BE2C (cell line): Measurements from ENCODE around the gene FBXO15.

ENCODE experiments used
- DNase-seq: peaks from one replicate; pipeline ENCODE4 v3.0.0-alpha.2; 2020
- H3K27me3 ChIP-seq: fragments of 250-450 bp; sonication (Bioruptor Pico); 2 replicates; pipeline ENCODE4 v1.5.1; 2020; ENCODE audit warnings: mild to moderate bottlenecking
- H3K36me3 ChIP-seq: fragments of 250-450 bp; sonication (Bioruptor Pico); 2 replicates; pipeline ENCODE4 v1.5.1; 2020; ENCODE audit warnings: mild to moderate bottlenecking
- H3K4me1 ChIP-seq: fragments of 250-450 bp; sonication (Bioruptor Pico); 2 replicates; pipeline ENCODE4 v1.5.1; 2020
- H3K4me3 ChIP-seq: 2 replicates; pipeline ENCODE4 v1.5.1; 2011; ENCODE audit warnings: low read depth, low read length
- H3K9me3 ChIP-seq: fragments of 250-450 bp; sonication (Bioruptor Pico); 2 replicates; pipeline ENCODE4 v1.5.1; 2020
- TF ChIP-seq, protein P1 (sequence below): IDR thresholded peaks from 2 replicates; pipeline ENCODE4 v1.5.1; 2012; ENCODE audit warnings: mild to moderate bottlenecking, low read depth, low read length

FBXO15 gene

DNA sequence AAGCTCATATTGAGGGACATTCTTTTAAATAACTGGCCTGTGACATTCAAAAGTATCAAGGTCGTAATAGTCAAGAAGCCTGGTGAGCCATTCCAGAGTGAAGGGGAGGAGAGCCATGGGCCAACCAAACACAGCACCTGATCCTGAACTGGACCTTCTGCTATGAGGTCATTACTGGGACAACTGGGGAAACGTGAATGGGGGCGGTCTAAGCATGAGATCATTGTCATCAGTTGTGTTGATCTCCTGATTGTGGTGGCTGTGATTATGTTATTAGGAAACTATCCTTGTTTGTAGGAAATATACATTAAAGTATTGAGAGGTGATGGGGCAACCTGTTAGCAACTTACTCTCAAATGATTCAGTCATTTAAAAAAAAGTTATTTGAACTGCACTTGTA, 79.3 kb downstream of the FBXO15 start:
- H3K27me3 ChIP-seq, result no peaks in the 10 kb centered on the region; the same call in 1 of the 2 replicates
- no peaks in the 10 kb centered on the region for H3K4me1 ChIP-seq
- no peak overlapping the region for H3K4me3 ChIP-seq
- H3K36me3 ChIP-seq, result no peaks in the 10 kb centered on the region
- TF ChIP-seq, protein P1, sequence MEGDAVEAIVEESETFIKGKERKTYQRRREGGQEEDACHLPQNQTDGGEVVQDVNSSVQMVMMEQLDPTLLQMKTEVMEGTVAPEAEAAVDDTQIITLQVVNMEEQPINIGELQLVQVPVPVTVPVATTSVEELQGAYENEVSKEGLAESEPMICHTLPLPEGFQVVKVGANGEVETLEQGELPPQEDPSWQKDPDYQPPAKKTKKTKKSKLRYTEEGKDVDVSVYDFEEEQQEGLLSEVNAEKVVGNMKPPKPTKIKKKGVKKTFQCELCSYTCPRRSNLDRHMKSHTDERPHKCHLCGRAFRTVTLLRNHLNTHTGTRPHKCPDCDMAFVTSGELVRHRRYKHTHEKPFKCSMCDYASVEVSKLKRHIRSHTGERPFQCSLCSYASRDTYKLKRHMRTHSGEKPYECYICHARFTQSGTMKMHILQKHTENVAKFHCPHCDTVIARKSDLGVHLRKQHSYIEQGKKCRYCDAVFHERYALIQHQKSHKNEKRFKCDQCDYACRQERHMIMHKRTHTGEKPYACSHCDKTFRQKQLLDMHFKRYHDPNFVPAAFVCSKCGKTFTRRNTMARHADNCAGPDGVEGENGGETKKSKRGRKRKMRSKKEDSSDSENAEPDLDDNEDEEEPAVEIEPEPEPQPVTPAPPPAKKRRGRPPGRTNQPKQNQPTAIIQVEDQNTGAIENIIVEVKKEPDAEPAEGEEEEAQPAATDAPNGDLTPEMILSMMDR, result no peak
- no peaks in the 10 kb centered on the region for H3K9me3 ChIP-seq
- no peak for DNase-seq

- no peak for DNase-seq
- no peaks in the 10 kb centered on the region for H3K36me3 ChIP-seq
- no peaks in the 10 kb centered on the region; the same call in 1 of the 2 replicates for H3K27me3 ChIP-seq
- no peaks in the 10 kb centered on the region for H3K9me3 ChIP-seq
- no peak overlapping the region for H3K4me3 ChIP-seq
- TF ChIP-seq, protein P1, result no peak
- H3K4me1 ChIP-seq, result no peaks in the 10 kb centered on the region
Observed at GRCh38 chr18:74066018-74066417, 81.6 kb downstream of the FBXO15 start.

DNA sequence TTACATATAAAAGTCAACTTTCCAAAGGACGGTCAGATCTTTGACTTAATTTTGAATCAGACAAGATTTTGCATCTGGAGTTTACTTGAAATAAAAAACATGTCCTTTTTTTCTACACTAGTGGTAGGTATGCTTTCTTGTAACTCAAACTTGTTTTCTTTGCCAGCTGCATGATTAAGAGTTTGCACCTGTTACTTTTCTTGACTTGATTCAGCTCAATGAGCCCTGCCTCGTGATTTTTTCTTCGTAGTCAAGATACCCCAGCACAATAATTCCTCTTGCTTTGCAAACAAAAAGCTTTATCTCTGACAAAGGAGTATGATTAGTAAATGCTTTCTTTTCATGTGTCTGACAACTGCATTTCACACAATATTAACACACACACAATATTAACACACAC, 82.3 kb downstream of the FBXO15 start:
- no peaks in the 10 kb centered on the region for H3K4me1 ChIP-seq
- no peak overlapping the region for H3K4me3 ChIP-seq
- DNase-seq, result no peak
- TF ChIP-seq, protein P1, result no peak
- no peaks in the 10 kb centered on the region for H3K27me3 ChIP-seq
- no peaks in the 10 kb centered on the region for H3K9me3 ChIP-seq
- no peaks in the 10 kb centered on the region for H3K36me3 ChIP-seq

DNA sequence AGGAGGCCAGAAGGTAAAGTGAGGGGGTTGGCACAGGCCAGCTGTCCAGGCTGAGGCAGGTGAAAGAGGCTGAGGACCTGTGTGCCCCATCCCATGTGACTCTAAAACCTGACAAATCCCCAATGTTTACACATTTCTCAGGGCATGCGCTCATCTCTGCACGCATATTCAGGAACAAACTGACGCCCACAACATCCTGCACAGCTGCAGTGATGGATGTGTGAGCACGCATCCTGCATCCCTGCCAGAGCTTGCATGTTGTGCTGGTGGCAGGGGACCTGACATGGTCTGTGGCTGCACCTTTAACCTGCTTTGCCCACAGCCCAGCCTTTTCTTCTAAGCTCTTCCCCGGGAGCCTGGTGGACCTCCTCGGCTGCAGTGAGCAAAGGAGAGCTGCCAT, 83.1 kb downstream of the FBXO15 start:
- Histone ChIP-seq H3K36me3 (no peaks in the 10 kb centered on the region), H3K4me3 (no peak overlapping the region), H3K27me3 (no peaks in the 10 kb centered on the region), H3K4me1 (no peaks in the 10 kb centered on the region), H3K9me3 (no peaks in the 10 kb centered on the region)
- TF ChIP-seq, protein P1, result no peak
- DNase-seq, result no peak

GRCh38 chr18:74063557-74063956, 84.1 kb downstream of the FBXO15 start:
- Histone ChIP-seq H3K4me1 (no peaks in the 10 kb centered on the region), H3K9me3 (no peaks in the 10 kb centered on the region), H3K36me3 (no peaks in the 10 kb centered on the region), H3K27me3 (no peaks in the 10 kb centered on the region), H3K4me3 (no peak overlapping the region)
- TF ChIP-seq, protein P1, result no peak
- DNase-seq, result no peak

DNA sequence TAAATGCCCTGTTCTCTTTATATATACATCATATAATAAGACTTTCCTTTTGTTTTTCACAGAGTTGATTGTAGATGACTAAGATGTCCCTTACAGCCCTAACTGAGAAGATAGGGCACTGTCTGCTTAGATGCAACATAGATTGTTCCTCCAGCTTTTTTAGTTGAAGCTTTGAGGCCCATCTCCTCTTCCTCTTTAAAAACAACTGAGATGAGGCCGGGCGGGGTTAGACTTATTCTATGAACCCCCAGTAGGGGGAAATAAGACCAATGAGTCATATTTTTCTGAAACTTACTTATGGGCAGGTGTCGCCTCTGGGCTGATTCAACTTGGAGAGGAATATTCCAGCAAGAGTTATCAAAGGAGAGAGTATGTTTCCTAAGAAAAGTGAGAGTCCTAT, 84.6 kb downstream of the FBXO15 start:
- no peaks in the 10 kb centered on the region for H3K27me3 ChIP-seq
- H3K36me3 ChIP-seq, result no peaks in the 10 kb centered on the region
- DNase-seq, result no peak
- TF ChIP-seq, protein P1, result no peak; the same call in 1 of the 2 replicates
- no peak overlapping the region for H3K4me3 ChIP-seq
- no peaks in the 10 kb centered on the region for H3K9me3 ChIP-seq
- H3K4me1 ChIP-seq, result no peaks in the 10 kb centered on the region
